Adrenal gland (tissue), 12 donors: ENCODE results near the gene PAOX. TPM values are rescaled to one million over a fixed set of nuclear protein-coding genes. Genes with fewer than 3 reads are reported as not detected.

Experiments
- DNase-seq, 7 donors: peaks; one replicate each; pipeline ENCODE4 v3.0.0-alpha.2; 2019 to 2020
- H3K27ac ChIP-seq, 5 donors: fragments of 200-600 bp; sonication (generic) in 4 of 5; 1 replicate in 3 of 5; 2 replicates in 2 of 5; pipeline versions ENCODE4 v1.5.1 to v1.8.0; 2016 to 2020; ENCODE audit warnings: mild to moderate bottlenecking in 1 of 5
- H3K27me3 ChIP-seq: fragments of 200-600 bp; 2 replicates; pipeline ENCODE4 v1.8.0; 2021
- H3K36me3 ChIP-seq, 2 donors: fragments of 200-600 bp; replicated peaks in 1 of 2; 1 replicate in 1 of 2; 2 replicates in 1 of 2; pipeline versions ENCODE4 v1.5.1 to v1.8.0; 2018 to 2022
- H3K4me1 ChIP-seq, 2 donors: fragments of 200-600 bp; replicated peaks in 1 of 2; 1 replicate in 1 of 2; 2 replicates in 1 of 2; pipeline versions ENCODE4 v1.5.1 to v1.8.0; 2018 to 2021
- H3K4me3 ChIP-seq, 4 donors: fragments of 200-600 bp; sonication (generic) in 3 of 4; one replicate each; pipeline ENCODE4 v1.5.1; 2016 to 2018
- H3K9me3 ChIP-seq, 3 donors: fragments of 200-600 bp; sonication (generic) in 1 of 3; replicated peaks in 1 of 3; 1 replicate in 2 of 3; 2 replicates in 1 of 3; pipeline versions ENCODE4 v1.5.1 to v1.8.0; 2016 to 2021
- CTCF ChIP-seq, 6 experiments: fragments of 450-650 bp in 4 of 6; fragments of 200-600 bp in 2 of 6; sonication (generic) in 1 of 6; IDR thresholded peaks; 1 replicate in 5 of 6; 2 replicates in 1 of 6; pipeline versions ENCODE4 v1.5.1 to v1.8.0; 2016 to 2021; ENCODE audit warnings: antibody characterized with exemption in 6 of 6, mild to moderate bottlenecking in 2 of 6, moderate library complexity in 1 of 6
- POLR2A ChIP-seq, 2 donors: fragments of 450-650 bp; IDR thresholded peaks; one replicate each; pipeline ENCODE4 v1.6.1; 2017; ENCODE audit warnings: antibody characterized with exemption in 2 of 2, mild to moderate bottlenecking in 2 of 2, moderate library complexity in 1 of 2
- WGBS, 4 donors: extraction: QIAGEN DNeasy Blood & Tissue Kit in 2 of 4; methylation state at CpG; one replicate each; pipeline versions ENCODE4 v1.1.5 to v1.1.7; 2013 to 2017; 5-methylcytosine and 5-hydroxymethylcytosine counted together
- intact Hi-C, 2 donors: fragments of 100-400 bp; cut with DNase I; formaldehyde crosslinking; loops; one replicate each; pipeline versions ENCODE4 v1.14.1 to v1.15.0; 2022 to 2023
- polyA plus RNA-seq, 3 donors: library from polyadenylated mRNA; stranded (reverse); fragments of 200-250 nt in 2 of 3; fragments of 350-450 nt in 1 of 3; fragmentation: Illumina TruSeq in 1 of 3; extraction: RNeasy Lipid Tissue Mini Kit (QIAGEN cat#74804) in 1 of 3; gene quantifications; one replicate each; pipeline ENCODE4 v1.2.3, GENCODE V29; 2013 to 2014
- total RNA-seq, 9 donors: library from RNA; depleted of rRNA in 4 of 9; stranded (reverse); fragments of >200 nt in 4 of 9; fragments of 120-200 nt in 1 of 9; fragmentation: NEBNext Ultra II Directional in 1 of 9; extraction: Animal tissue kit (Norgen Biotek cat#: 25700) in 1 of 9; gene quantifications; one replicate each; pipeline versions ENCODE4 v1.1.0 to v1.2.4, GENCODE V29; 2013 to 2023
- donor health status: healthy with polysubstance abuse.
- donor health status: Bipolar disorder and iron deficiency.
- donor health status: DM: yes; HTN: yes; CAD: no.
- donor health status: DM: no; HTN: no; CAD: no.
- donor health status: DM: no; HTN: no; CAD: no.
- donor health status: DM: yes; HTN: yes; CAD: no.

The PAOX gene
- total and polyA plus RNA-seq, 12 donors = 1.0 to 34.4 (median 6.4) TPM

GRCh38 chr10:133358162-133358924 lies 20.7 kb upstream of the PAOX start:
- no peaks in the 10 kb centered on the region for H3K9me3 ChIP-seq
- H3K36me3 ChIP-seq = peaks cover 0 to 11% of the 10 kb centered on the region in 2 donors
- no peak overlapping the region for H3K4me3 ChIP-seq
- TF ChIP-seq POLR2A (IDR thresholded peaks at IDR 0.05) (no peak), CTCF (IDR thresholded peaks at IDR 0.05) (no peak)
- 59 to 84% (median 80%) methylated on average over 8 to 41 of the region's 41 CpGs for WGBS, 4 donors
- H3K4me1 ChIP-seq = peaks cover 6 to 12% of the 10 kb centered on the region in 2 donors
- DNase-seq = no peak
- peak overlapping the region in 1 of 5 donors; percentile 74 for H3K27ac ChIP-seq
- no peaks in the 10 kb centered on the region for H3K27me3 ChIP-seq
- intact Hi-C loops = no loop called here

- DNase-seq = no peak
- Histone ChIP-seq H3K4me3 (no peak overlapping the region), H3K27me3 (no peaks in the 10 kb centered on the region), H3K9me3 (no peaks in the 10 kb centered on the region), H3K36me3 (peaks cover 0 to 15% of the 10 kb centered on the region in 2 donors), H3K27ac (peak overlapping the region in 1 of 5 donors; percentile 74), H3K4me1 (peaks cover 6 to 12% of the 10 kb centered on the region in 2 donors)
- TF ChIP-seq POLR2A (IDR thresholded peaks at IDR 0.05) (no peak), CTCF (IDR thresholded peaks at IDR 0.05) (no peak)
- WGBS, 4 donors = 81 to 87% (median 83%) methylated on average over 8 to 11 of the region's 11 CpGs
- intact Hi-C loops = no loop called here
Observed at GRCh38 chr10:133358925-133359310, 20.1 kb upstream of the PAOX start.

DNA sequence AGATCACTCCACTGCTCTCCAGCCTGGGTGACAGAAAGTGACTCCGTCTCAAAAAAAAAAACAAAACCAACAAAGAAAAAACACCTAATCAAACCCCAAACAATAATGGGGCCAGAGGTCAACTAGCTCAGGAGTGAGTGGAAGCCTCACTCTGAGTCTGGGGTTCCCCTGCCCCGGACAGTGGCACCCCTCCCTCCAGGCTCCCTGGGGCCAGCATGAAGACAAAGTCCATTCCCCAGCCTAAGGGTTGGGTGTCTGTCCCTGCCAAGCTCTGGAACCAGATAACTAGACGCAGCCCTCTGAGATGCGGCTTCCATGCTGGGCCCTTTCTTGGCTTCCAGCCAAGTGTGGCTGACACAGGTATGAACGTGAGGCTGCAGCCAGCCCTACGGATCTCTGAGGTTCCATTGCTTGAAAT lies 19.5 kb upstream of the PAOX start:
- Histone ChIP-seq H3K36me3 (peaks cover 0 to 21% of the 10 kb centered on the region in 2 donors), H3K27ac (no peak overlapping the region), H3K27me3 (no peaks in the 10 kb centered on the region), H3K9me3 (no peaks in the 10 kb centered on the region), H3K4me3 (no peak overlapping the region), H3K4me1 (peaks cover 6 to 12% of the 10 kb centered on the region in 2 donors)
- no peak for DNase-seq
- TF ChIP-seq CTCF (IDR thresholded peaks at IDR 0.05) = no peak
- TF ChIP-seq POLR2A (IDR thresholded peaks at IDR 0.05) = no peak
- intact Hi-C loops = no loop called here
- 35 to 61% (median 49%) methylated on average over 6 of the region's 6 CpGs for WGBS, 4 donors

- DNase-seq = no peak
- intact Hi-C loops = no loop called here
- Histone ChIP-seq H3K9me3 (no peaks in the 10 kb centered on the region), H3K27me3 (no peaks in the 10 kb centered on the region), H3K4me1 (peaks cover 6 to 12% of the 10 kb centered on the region in 2 donors), H3K36me3 (peaks cover 0 to 26% of the 10 kb centered on the region in 2 donors), H3K4me3 (no peak overlapping the region), H3K27ac (no peak overlapping the region)
- no peak for TF ChIP-seq CTCF (IDR thresholded peaks at IDR 0.05)
- no peak for TF ChIP-seq POLR2A (IDR thresholded peaks at IDR 0.05)
- 74 to 82% (median 79%) methylated on average over 16 to 17 of the region's 17 CpGs for WGBS, 4 donors
Observed at GRCh38 chr10:133359972-133360610, 19.0 kb upstream of the PAOX start.
